Lower leg skin (tissue), 4 donors: ENCODE data around the gene NWD2. TPM values are rescaled to one million over a fixed set of nuclear protein-coding genes. Genes with fewer than 3 reads are reported as not detected.

Experiments used
- DNase-seq, 2 donors: peaks; one replicate each; pipeline ENCODE4 v3.0.0-alpha.2; 2019; ENCODE audit warnings: low spot score in 2 of 2
- H3K4me3 ChIP-seq: fragments of 200-600 bp; sonication (generic); 2 replicates; pipeline ENCODE4 v1.5.1; 2017; ENCODE audit warnings: mild to moderate bottlenecking, low read depth; ENCODE audit not compliant: poor library complexity, severe bottlenecking
- POLR2A ChIP-seq, 2 donors: fragments of 450-650 bp; IDR thresholded peaks; one replicate each; pipeline ENCODE4 v1.6.1; 2016 to 2017; ENCODE audit warnings: antibody characterized with exemption in 2 of 2, mild to moderate bottlenecking in 1 of 2, moderate library complexity in 1 of 2
- WGBS, 2 donors: methylation state at CpG; one replicate each; pipeline ENCODE4 v1.1.5; 2018; 5-methylcytosine and 5-hydroxymethylcytosine counted together
- intact Hi-C: fragments of 100-400 bp; cut with DNase I; formaldehyde crosslinking; loops from one replicate; pipeline ENCODE4 v1.15.0; 2023; ENCODE audit warnings: low total_unique reads
- total RNA-seq, 4 donors: library from RNA; depleted of rRNA; stranded (reverse); fragments of >200 nt; gene quantifications; one replicate each; pipeline ENCODE4 v1.1.0, GENCODE V29; 2016
- TF ChIP-seq, protein P1 (sequence below), 3 donors: fragments of 450-650 bp; IDR thresholded peaks; one replicate each; pipeline ENCODE4 v1.5.1; 2016; ENCODE audit warnings: antibody characterized with exemption in 3 of 3, mild to moderate bottlenecking in 3 of 3, moderate library complexity in 2 of 3

Gene NWD2
- total RNA-seq, 4 donors from 2014 or later = 0.72 to 2.8 (median 0.97) TPM

DNA sequence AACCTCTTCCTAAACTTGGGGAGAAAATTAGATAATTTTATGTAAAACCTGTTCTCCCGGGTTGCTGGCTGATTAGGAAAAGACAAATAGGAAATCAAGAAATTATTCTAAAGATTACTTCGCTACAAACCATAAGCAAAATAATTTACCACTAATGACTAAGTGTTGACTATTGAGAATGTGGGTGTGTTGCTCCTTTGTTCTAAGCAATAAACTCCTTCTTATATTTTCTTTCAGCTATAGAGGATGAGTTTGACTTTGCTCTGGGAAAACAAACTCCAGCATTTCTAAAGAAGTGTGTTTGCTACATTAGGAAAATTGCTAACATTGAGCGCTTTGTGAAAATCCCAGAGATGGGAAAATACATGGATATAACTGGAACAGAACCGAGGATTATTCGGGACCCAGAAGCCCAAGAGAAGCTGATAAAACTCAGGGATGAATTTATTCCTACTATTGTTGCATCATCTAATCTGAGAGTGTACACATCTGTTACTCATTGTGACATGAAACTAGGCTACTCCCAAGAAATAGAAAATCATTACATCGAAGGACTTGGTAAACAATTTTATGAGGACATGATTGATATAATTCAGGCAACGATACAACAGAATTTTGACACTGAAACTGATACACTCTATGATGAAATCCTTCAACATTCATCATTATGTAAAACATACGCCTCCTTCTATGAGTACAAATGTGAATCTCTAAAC lies 194.2 kb downstream of the NWD2 start:
- intact Hi-C loops = no loop called here
- DNase-seq = no peak
- H3K4me3 ChIP-seq = no peak overlapping the region
- 57% methylated on average over 8 of the region's 8 CpGs for WGBS, 2 donors
- TF ChIP-seq, protein P1, sequence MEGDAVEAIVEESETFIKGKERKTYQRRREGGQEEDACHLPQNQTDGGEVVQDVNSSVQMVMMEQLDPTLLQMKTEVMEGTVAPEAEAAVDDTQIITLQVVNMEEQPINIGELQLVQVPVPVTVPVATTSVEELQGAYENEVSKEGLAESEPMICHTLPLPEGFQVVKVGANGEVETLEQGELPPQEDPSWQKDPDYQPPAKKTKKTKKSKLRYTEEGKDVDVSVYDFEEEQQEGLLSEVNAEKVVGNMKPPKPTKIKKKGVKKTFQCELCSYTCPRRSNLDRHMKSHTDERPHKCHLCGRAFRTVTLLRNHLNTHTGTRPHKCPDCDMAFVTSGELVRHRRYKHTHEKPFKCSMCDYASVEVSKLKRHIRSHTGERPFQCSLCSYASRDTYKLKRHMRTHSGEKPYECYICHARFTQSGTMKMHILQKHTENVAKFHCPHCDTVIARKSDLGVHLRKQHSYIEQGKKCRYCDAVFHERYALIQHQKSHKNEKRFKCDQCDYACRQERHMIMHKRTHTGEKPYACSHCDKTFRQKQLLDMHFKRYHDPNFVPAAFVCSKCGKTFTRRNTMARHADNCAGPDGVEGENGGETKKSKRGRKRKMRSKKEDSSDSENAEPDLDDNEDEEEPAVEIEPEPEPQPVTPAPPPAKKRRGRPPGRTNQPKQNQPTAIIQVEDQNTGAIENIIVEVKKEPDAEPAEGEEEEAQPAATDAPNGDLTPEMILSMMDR (IDR thresholded peaks at IDR 0.05) = no peak

DNA sequence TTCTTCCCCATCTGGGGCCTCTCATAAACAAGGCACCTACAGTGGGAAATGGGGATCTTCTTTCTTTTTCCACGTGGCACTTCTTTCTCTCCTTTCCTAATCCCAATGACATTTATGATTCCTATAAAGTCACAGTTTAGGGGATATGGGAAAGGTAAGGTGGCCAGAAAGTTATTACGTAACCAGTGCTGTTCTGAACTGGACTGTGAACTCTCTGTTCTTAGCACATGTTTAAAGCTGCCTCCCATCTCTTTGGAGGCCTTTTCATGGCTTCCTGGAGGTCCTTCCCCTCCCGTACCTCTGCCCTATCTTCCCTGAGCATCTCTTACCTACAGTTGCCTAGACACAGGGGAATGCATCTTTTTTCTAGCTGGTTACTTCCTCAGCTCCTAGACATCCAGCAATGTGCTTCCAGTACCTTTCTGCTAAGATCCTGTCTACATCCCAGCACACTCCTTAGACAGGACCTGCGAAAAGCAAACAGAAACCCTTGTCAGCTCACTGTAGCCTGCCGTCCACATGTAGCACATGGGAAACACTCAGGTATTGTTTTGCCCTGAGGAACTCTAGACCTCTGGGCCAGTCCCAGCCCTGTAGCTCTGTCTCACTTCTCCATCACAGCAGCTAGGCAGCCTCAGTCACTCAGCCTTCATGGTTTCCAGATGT lies 195.4 kb downstream of the NWD2 start:
- H3K4me3 ChIP-seq = no peak overlapping the region
- TF ChIP-seq POLR2A (IDR thresholded peaks at IDR 0.05) = no peak
- TF ChIP-seq, protein P1 (IDR thresholded peaks at IDR 0.05) = no peak
- WGBS, 2 donors = 74 to 77% methylated on average over 5 of the region's 5 CpGs
- no peak for DNase-seq
- intact Hi-C loops = no loop called here

DNA sequence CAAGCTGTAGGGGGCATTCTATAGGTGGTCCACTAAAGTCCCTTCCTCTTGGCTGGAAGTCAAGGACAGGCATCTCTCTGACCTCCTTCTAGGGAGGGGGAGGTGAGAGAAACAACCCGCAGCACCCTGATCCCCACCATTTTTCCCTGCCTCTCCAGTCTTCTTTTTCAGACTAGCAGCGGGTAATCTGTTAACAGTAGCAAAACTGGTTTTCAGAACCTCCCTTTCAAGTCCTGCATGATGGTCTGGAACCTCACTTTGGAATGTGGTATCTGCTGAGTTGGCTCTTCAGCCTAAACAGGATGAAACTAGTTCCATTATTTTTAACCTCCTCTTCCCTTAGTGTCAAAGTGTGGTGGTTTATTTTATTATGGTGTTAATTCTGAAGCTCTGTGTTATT lies 196.0 kb downstream of the NWD2 start:
- 29 to 59% methylated on average over 2 of the region's 2 CpGs for WGBS, 2 donors
- H3K4me3 ChIP-seq = no peak overlapping the region
- TF ChIP-seq POLR2A (IDR thresholded peaks at IDR 0.05) = no peak
- intact Hi-C loops = no loop called here
- DNase-seq = no peak

DNA sequence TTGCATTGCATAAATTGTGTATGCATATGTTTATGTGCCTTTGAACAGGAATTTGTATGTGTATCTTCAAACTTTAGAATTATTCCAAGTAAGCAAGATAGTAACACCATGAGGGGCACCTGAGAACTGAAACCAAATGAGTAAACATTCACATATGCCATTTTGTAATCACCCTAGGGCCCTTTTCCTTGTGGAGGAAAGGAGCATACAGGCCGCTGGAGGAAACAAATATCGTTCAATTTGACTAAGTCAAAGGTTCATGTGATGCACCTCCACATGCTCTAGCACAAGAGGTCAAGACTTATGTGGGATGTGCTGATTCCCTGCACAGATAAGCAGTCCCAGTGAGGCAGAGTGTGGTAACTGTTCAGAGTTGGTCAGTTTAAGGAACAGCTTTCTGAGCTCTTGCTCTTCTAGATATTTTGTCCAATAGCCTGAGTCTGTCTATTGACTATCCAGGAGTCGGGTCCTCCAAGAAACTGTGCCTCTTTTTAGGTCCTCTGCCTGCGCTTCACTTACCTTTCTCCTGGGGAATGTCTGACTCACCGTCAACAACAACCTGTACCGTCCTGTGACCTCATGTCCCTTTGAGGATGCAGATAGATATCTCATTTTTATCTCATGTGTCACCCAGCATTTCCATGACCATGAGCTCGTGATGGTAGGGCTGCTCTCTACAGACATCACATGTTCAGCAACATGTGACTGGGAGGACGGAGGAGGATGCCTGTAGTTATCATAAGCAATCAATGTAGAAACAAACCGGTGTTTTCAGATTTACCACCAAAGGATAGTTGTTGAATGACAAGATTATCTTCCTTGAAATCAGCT lies 196.9 kb downstream of the NWD2 start:
- intact Hi-C loops = no loop called here
- TF ChIP-seq, protein P1 (IDR thresholded peaks at IDR 0.05) = no peak
- no peak for TF ChIP-seq POLR2A (IDR thresholded peaks at IDR 0.05)
- WGBS, 2 donors = 57 to 62% methylated on average over 9 of the region's 9 CpGs
- no peak for DNase-seq
- H3K4me3 ChIP-seq = no peak overlapping the region

DNA sequence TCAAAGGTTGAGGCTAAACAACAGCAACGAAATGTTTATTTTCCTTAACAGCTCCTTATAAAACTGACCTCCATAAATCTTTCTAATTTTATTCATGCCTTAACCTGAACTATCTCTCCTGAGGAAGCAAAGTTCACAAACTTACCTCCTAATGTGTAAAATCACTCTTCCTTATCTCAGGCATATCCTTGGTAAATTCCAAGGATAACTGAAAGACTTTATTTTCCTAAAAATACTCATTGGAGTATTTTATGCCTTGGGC lies 197.4 kb downstream of the NWD2 start:
- TF ChIP-seq, protein P1 (IDR thresholded peaks at IDR 0.05) = no peak
- no peak for TF ChIP-seq POLR2A (IDR thresholded peaks at IDR 0.05)
- intact Hi-C loops = no loop called here
- H3K4me3 ChIP-seq = no peak overlapping the region
- no peak for DNase-seq
- WGBS, 2 donors = 18 to 19% methylated on average over 1 of the region's 1 CpG

DNA sequence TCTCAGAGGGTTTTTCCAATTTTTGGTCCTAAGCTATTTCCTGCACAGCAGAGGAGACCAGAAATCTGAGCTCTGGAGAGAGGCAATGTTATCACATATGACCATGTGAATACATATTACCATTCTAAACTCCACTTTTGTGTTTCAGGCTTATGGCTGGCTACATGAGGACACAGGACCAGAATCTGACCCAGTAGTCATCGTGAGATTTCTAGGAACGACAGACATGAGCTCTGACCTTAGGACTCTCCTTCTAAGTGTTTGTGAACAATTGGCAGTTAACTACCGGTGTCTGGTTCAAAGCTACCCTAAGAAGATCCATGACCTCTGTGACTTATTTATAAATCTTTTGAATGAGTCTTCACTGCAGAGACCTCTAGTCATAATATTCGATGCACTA lies 198.6 kb downstream of the NWD2 start:
- H3K4me3 ChIP-seq = no peak overlapping the region
- no peak for DNase-seq
- no peak for TF ChIP-seq POLR2A (IDR thresholded peaks at IDR 0.05)
- TF ChIP-seq, protein P1 (IDR thresholded peaks at IDR 0.05) = no peak
- 83 to 85% methylated on average over 4 of the region's 4 CpGs for WGBS, 2 donors
- intact Hi-C loops = no loop called here
